Activated CD4-positive, alpha-beta T cell treated with anti-CD3 and anti-CD28 coated beads, Interleukin-2, amount 50 U/mL, for 48 hours (primary cell): Measurements from ENCODE around the gene LCOR.
"Not testable (repeated sequence)": the region's sequence is repeated elsewhere in the genome, so short reads cannot be mapped to it uniquely, and the experiment has no call there.

ENCODE experiments used
- DNase-seq, 2 experiments: peaks; one replicate each; pipeline ENCODE4 v3.0.0-alpha.2; 2020

Gene LCOR

GRCh38 chr10:96831867-96832720 lies at the start of gene LCOR:
LCOR (plus strand) TSS chr10:96832298; CDS start chr10:96949058, 116,760 bp downstream.
- DNase-seq = peak; percentile 80 to 82

- no peak for DNase-seq
Observed at GRCh38 chr10:96784253-96784652, 47.8 kb upstream of the LCOR start.

- DNase-seq = no peak
Observed at GRCh38 chr10:96789571-96790108, 42.5 kb upstream of the LCOR start.

GRCh38 chr10:96791902-96792301 lies 40.2 kb upstream of the LCOR start:
- no peak for DNase-seq

GRCh38 chr10:96794836-96795733 lies 37.0 kb upstream of the LCOR start:
- DNase-seq = no peak

GRCh38 chr10:96797485-96797884 lies 34.6 kb upstream of the LCOR start:
- DNase-seq = no peak

- no peak for DNase-seq
Observed at GRCh38 chr10:96803288-96803664, 28.8 kb upstream of the LCOR start.

- no peak for DNase-seq
Observed at GRCh38 chr10:96814264-96814663, 17.8 kb upstream of the LCOR start.

GRCh38 chr10:96818971-96819370 lies 13.1 kb upstream of the LCOR start:
- DNase-seq = not testable (repeated sequence)

- DNase-seq = no peak
Observed at GRCh38 chr10:96820765-96821164, 11.3 kb upstream of the LCOR start.

- no peak for DNase-seq
Observed at GRCh38 chr10:96826438-96826837, 5.7 kb upstream of the LCOR start.

GRCh38 chr10:96828609-96829008 lies 3.5 kb upstream of the LCOR start:
- no peak for DNase-seq

GRCh38 chr10:96829029-96829773 lies 2.9 kb upstream of the LCOR start:
- DNase-seq = no peak

GRCh38 chr10:96830511-96831199 lies 1.4 kb upstream of the LCOR start:
- peak; percentile 83 to 87 for DNase-seq

- DNase-seq = no peak
Observed at GRCh38 chr10:96831200-96831866, 765 bp upstream of the LCOR start.

GRCh38 chr10:96832721-96833219 lies 672 bp downstream of the LCOR start:
- DNase-seq = peak; percentile 83 to 85

- peak; percentile 11 to 16 for DNase-seq
Observed at GRCh38 chr10:96833220-96834001, 1.3 kb downstream of the LCOR start.

- DNase-seq = no peak
Observed at GRCh38 chr10:96834120-96834519, 2.0 kb downstream of the LCOR start.

- no peak for DNase-seq
Observed at GRCh38 chr10:96835899-96836298, 3.8 kb downstream of the LCOR start.

GRCh38 chr10:96838529-96838928 lies 6.4 kb downstream of the LCOR start:
- no peak for DNase-seq
